Ovary (tissue), 9 donors: ENCODE measurements around the gene C9orf50. TPM values are rescaled to one million over a fixed set of nuclear protein-coding genes. Genes with fewer than 3 reads are reported as not detected.

Source experiments
- DNase-seq, 5 donors: peaks; one replicate each; pipeline ENCODE4 v3.0.0-alpha.2; 2019 to 2020
- H3K27ac ChIP-seq, 2 donors: fragments of 200-600 bp; one replicate each; pipeline versions ENCODE4 v1.5.1 to v1.8.0; 2019 to 2022
- H3K27me3 ChIP-seq: fragments of 200-600 bp; one replicate; pipeline ENCODE4 v1.8.0; 2022
- H3K36me3 ChIP-seq: fragments of 200-600 bp; sonication (generic); one replicate; pipeline ENCODE4 v1.5.1; 2019
- H3K4me1 ChIP-seq: one replicate; pipeline ENCODE4 v1.8.1; 2013; ENCODE audit warnings: mild to moderate bottlenecking, moderate library complexity; ENCODE audit not compliant: insufficient read depth
- H3K4me3 ChIP-seq: fragments of 200-600 bp; sonication (generic); one replicate; pipeline ENCODE4 v1.5.1; 2017
- H3K9me3 ChIP-seq, 2 donors: fragments of 200-600 bp in 1 of 2; sonication (generic) in 1 of 2; one replicate each; pipeline versions ENCODE4 v1.5.1 to v1.8.1; 2013 to 2019; ENCODE audit warnings: mild to moderate bottlenecking in 1 of 2, moderate library complexity in 1 of 2
- CTCF ChIP-seq, 3 donors: fragments of 450-650 bp in 2 of 3; fragments of 200-600 bp in 1 of 3; IDR thresholded peaks; one replicate each; pipeline versions ENCODE4 v1.5.1 to v1.8.0; 2016 to 2022; ENCODE audit warnings: antibody characterized with exemption in 3 of 3, mild to moderate bottlenecking in 1 of 3
- EP300 ChIP-seq: sonication (generic); formaldehyde crosslinking; IDR thresholded peaks from one replicate; pipeline ENCODE4 v1.6.1; 2017; ENCODE audit warnings: antibody characterized with exemption
- POLR2A ChIP-seq: fragments of 450-650 bp; IDR thresholded peaks from one replicate; pipeline ENCODE4 v1.6.1; 2017; ENCODE audit warnings: antibody characterized with exemption, mild to moderate bottlenecking, moderate library complexity
- WGBS, 3 donors: extraction: QIAGEN DNeasy Blood & Tissue Kit in 1 of 3; methylation state at CpG; one replicate each; pipeline versions ENCODE4 v1.1.5 to v1.1.7; 2013 to 2017; 5-methylcytosine and 5-hydroxymethylcytosine counted together
- intact Hi-C, 4 donors: fragments of 100-400 bp; cut with DNase I; formaldehyde crosslinking; loops; one replicate each; pipeline versions ENCODE4 v1.11.0 to v1.15.1; 2022 to 2023
- polyA plus RNA-seq, 2 donors: library from polyadenylated mRNA; stranded (reverse); fragments of 200-250 nt in 1 of 2; fragments of 350-450 nt in 1 of 2; fragmentation: Illumina TruSeq in 1 of 2; extraction: RNeasy Lipid Tissue Mini Kit (QIAGEN cat#74804) in 1 of 2; gene quantifications; one replicate each; pipeline ENCODE4 v1.2.3, GENCODE V29; 2013 to 2014
- total RNA-seq, 7 donors: library from RNA; depleted of rRNA in 2 of 7; stranded (reverse); fragments of >200 nt in 2 of 7; fragmentation: NEBNext Ultra II Directional in 3 of 7; extraction: Animal tissue kit (Norgen Biotek cat#: 25700) in 3 of 7; gene quantifications; one replicate each; pipeline versions ENCODE4 v1.1.0 to v1.2.4, GENCODE V29; 2016 to 2023
- donor health status: DM: no; HTN: no; CAD: no; lungs with moderate emphysema.
- donor health status: DM: no; HTN: no; CAD: no.
- donor health status: Bipolar disorder and iron deficiency.
- donor health status: DM: yes; HTN: yes; CAD: no.
- donor health status: DM: no; HTN: no; CAD: no.
- donor health status: DM: yes; HTN: yes; CAD: no.

C9orf50 gene
- total and polyA plus RNA-seq, 9 donors, result 0.07 to 1.1 (median 0.30) TPM; not detected in 6

GRCh38 chr9:129601082-129601674 is 19.7 kb downstream of the C9orf50 start:
- H3K36me3 ChIP-seq, result no peaks in the 10 kb centered on the region
- DNase-seq, result no peak
- H3K4me3 ChIP-seq, result no peak overlapping the region
- peaks cover 3% of the 10 kb centered on the region for H3K4me1 ChIP-seq
- H3K27ac ChIP-seq, result no peak overlapping the region
- intact Hi-C loops, result loop anchor here (5.0 to 10.0 kb wide), 6 partner anchors 46 to 426 kb away; partner anchors contain the start of gene IER5L (in 1 of the 4)
- TF ChIP-seq CTCF (IDR thresholded peaks at IDR 0.05), result no peak
- TF ChIP-seq POLR2A, result no peak
- TF ChIP-seq EP300, result no peak
- H3K27me3 ChIP-seq, result no peaks in the 10 kb centered on the region
- 79 to 85% (median 79%) methylated on average over 9 of the region's 9 CpGs for WGBS, 3 donors
- no peaks in the 10 kb centered on the region for H3K9me3 ChIP-seq

GRCh38 chr9:129598089-129598596 is 22.8 kb downstream of the C9orf50 start:
- Histone ChIP-seq H3K4me1 (peaks cover 5% of the 10 kb centered on the region), H3K9me3 (no peaks in the 10 kb centered on the region), H3K27ac (peak overlapping the region; percentile 86), H3K36me3 (no peaks in the 10 kb centered on the region), H3K27me3 (no peaks in the 10 kb centered on the region), H3K4me3 (no peak overlapping the region)
- TF ChIP-seq POLR2A, result no peak
- TF ChIP-seq CTCF (IDR thresholded peaks at IDR 0.05), result no peak
- no peak for TF ChIP-seq EP300
- no peak for DNase-seq
- intact Hi-C loops, result no loop called here
- 66 to 71% (median 70%) methylated on average over 14 of the region's 14 CpGs for WGBS, 3 donors

- Histone ChIP-seq H3K27ac (peak overlapping the region; percentile 86), H3K9me3 (no peaks in the 10 kb centered on the region), H3K27me3 (no peaks in the 10 kb centered on the region), H3K4me3 (peak overlapping the region; percentile 45), H3K36me3 (no peaks in the 10 kb centered on the region), H3K4me1 (peaks cover 5% of the 10 kb centered on the region)
- TF ChIP-seq POLR2A (no peak), CTCF (IDR thresholded peaks at IDR 0.05) (no peak), EP300 (no peak)
- intact Hi-C loops, result no loop called here
- WGBS, 3 donors, result 6 to 14% (median 12%) methylated on average over 25 to 57 of the region's 57 CpGs
- peak; percentile 84 to 93 (median 90) for DNase-seq
Observed at GRCh38 chr9:129597355-129598088, 23.4 kb downstream of the C9orf50 start.

GRCh38 chr9:129596541-129597331 is 24.2 kb downstream of the C9orf50 start:
- H3K4me1 ChIP-seq, result peaks cover 5% of the 10 kb centered on the region
- H3K9me3 ChIP-seq, result no peaks in the 10 kb centered on the region
- H3K4me3 ChIP-seq, result peak overlapping the region; percentile 45
- peak; percentile 66 to 83 (median 79) for DNase-seq
- WGBS, 3 donors, result 4 to 12% (median 9%) methylated on average over 32 to 33 of the region's 33 CpGs
- intact Hi-C loops, result no loop called here
- no peaks in the 10 kb centered on the region for H3K36me3 ChIP-seq
- peak overlapping the region; percentile 86 for H3K27ac ChIP-seq
- no peaks in the 10 kb centered on the region for H3K27me3 ChIP-seq
- no peak for TF ChIP-seq EP300
- TF ChIP-seq POLR2A, result peak; percentile 28
- peak in 1 of 3 donors; percentile 7 for TF ChIP-seq CTCF (IDR thresholded peaks at IDR 0.05)
